Neuronal stem cell (in vitro differentiated cells): Measurements from ENCODE around the gene ROCK2.

Source experiments
- DNase-seq: peaks from one replicate; pipeline ENCODE4 v3.0.0-alpha.2; 2013; ENCODE audit warnings: low spot score
- H2AFZ ChIP-seq: one replicate; pipeline ENCODE4 v1.6.1; 2013; ENCODE audit warnings: mild to moderate bottlenecking, low read length, inconsistent platforms
- H2AK5ac ChIP-seq: 2 replicates; pipeline ENCODE4 v1.6.1; 2013; ENCODE audit warnings: low read depth, mild to moderate bottlenecking, inconsistent platforms, low read length, moderate library complexity, mixed read lengths
- H2BK120ac ChIP-seq: 2 replicates; pipeline ENCODE4 v1.6.1; 2013; ENCODE audit warnings: low read depth, mild to moderate bottlenecking, inconsistent platforms, low read length, moderate library complexity, mixed read lengths
- H2BK12ac ChIP-seq: one replicate; pipeline ENCODE4 v1.6.1; 2013; ENCODE audit warnings: low read length, inconsistent platforms
- H2BK15ac ChIP-seq: 2 replicates; pipeline ENCODE4 v1.6.1; 2013; ENCODE audit warnings: mild to moderate bottlenecking, low read length, inconsistent platforms, mixed read lengths
- H2BK5ac ChIP-seq: one replicate; pipeline ENCODE4 v1.6.1; 2013; ENCODE audit warnings: inconsistent platforms, mild to moderate bottlenecking, low read length, moderate library complexity
- H3K14ac ChIP-seq: one replicate; pipeline ENCODE4 v1.6.1; 2013; ENCODE audit warnings: low read length, inconsistent platforms
- H3K18ac ChIP-seq: 2 replicates; pipeline ENCODE4 v1.6.1; 2013; ENCODE audit warnings: low read length, inconsistent platforms
- H3K23ac ChIP-seq: 2 replicates; pipeline ENCODE4 v1.6.1; 2013; ENCODE audit warnings: low read depth, mild to moderate bottlenecking, mixed read lengths, low read length, inconsistent platforms; ENCODE audit not compliant: poor library complexity
- H3K27ac ChIP-seq: replicated peaks from 3 replicates; pipeline ENCODE4 v1.5.1; 2013; ENCODE audit warnings: low read length, inconsistent platforms
- H3K27me3 ChIP-seq, 3 experiments: 2 replicates each; pipeline ENCODE4 v1.6.1; 2013; ENCODE audit warnings: low read length in 3 of 3, mild to moderate bottlenecking in 2 of 3, inconsistent platforms in 1 of 3, low read depth in 1 of 3, mixed read lengths in 1 of 3, moderate library complexity in 1 of 3; ENCODE audit not compliant: control insufficient read depth in 3 of 3, insufficient read depth in 3 of 3
- H3K36me3 ChIP-seq, 2 donors: replicated peaks in 1 of 2; 2 replicates each; pipeline ENCODE4 v1.6.1; 2013; ENCODE audit warnings: low read length in 2 of 2; ENCODE audit not compliant: control insufficient read depth in 2 of 2, insufficient read depth in 2 of 2
- H3K4ac ChIP-seq: 2 replicates; pipeline ENCODE4 v1.6.1; 2013; ENCODE audit warnings: inconsistent platforms, mild to moderate bottlenecking, low read length, moderate library complexity
- H3K4me1 ChIP-seq, 2 donors: 1 replicate in 1 of 2; 2 replicates in 1 of 2; pipeline ENCODE4 v1.6.1; 2013; ENCODE audit warnings: low read length in 2 of 2, low read depth in 1 of 2; ENCODE audit not compliant: control insufficient read depth in 2 of 2, insufficient read depth in 1 of 2
- H3K4me2 ChIP-seq: one replicate; pipeline ENCODE4 v1.6.1; 2013; ENCODE audit warnings: mild to moderate bottlenecking, low read length, inconsistent platforms; ENCODE audit not compliant: insufficient read depth, poor library complexity, severe bottlenecking
- H3K4me3 ChIP-seq, 2 donors: 2 replicates each; pipeline ENCODE4 v1.5.1; 2013; ENCODE audit warnings: low read length in 2 of 2, mild to moderate bottlenecking in 2 of 2, inconsistent platforms in 1 of 2, moderate library complexity in 1 of 2
- H3K79me1 ChIP-seq: one replicate; pipeline ENCODE4 v1.6.1; 2013; ENCODE audit warnings: low read depth, mild to moderate bottlenecking, inconsistent platforms, low read length, moderate library complexity
- H3K9ac ChIP-seq: one replicate; pipeline ENCODE4 v1.6.1; 2013; ENCODE audit warnings: mild to moderate bottlenecking, low read depth, low read length, inconsistent platforms; ENCODE audit not compliant: poor library complexity
- H3K9me3 ChIP-seq, 2 donors: replicated peaks in 1 of 2; 2 replicates each; pipeline versions ENCODE3 to v1.6.1; 2013; ENCODE audit warnings: low read length in 2 of 2, mild to moderate bottlenecking in 2 of 2, inconsistent platforms in 1 of 2, low read depth in 1 of 2, mixed read lengths in 1 of 2, moderate library complexity in 1 of 2; ENCODE audit not compliant: control insufficient read depth in 2 of 2, insufficient read depth in 1 of 2
- H4K8ac ChIP-seq: one replicate; pipeline ENCODE4 v1.6.1; 2013; ENCODE audit warnings: low read depth, mild to moderate bottlenecking, inconsistent platforms, low read length, moderate library complexity
- H4K91ac ChIP-seq: one replicate; pipeline ENCODE4 v1.6.1; 2013; ENCODE audit warnings: low read length, low read depth, mild to moderate bottlenecking, inconsistent platforms; ENCODE audit not compliant: poor library complexity
- WGBS, 2 donors: extraction: QIAGEN DNeasy Blood & Tissue Kit; methylation state at CpG; one replicate each; pipeline ENCODE4 v1.1.7; 2013; ENCODE audit warnings: missing lambda C conversion rate in 2 of 2, mixed read lengths in 1 of 2; ENCODE audit not compliant: insufficient read length in 2 of 2, insufficient replicate concordance in 1 of 2; ENCODE audit errors: extremely low coverage in 2 of 2; 5-methylcytosine and 5-hydroxymethylcytosine counted together

Gene ROCK2

GRCh38 chr2:11159574-11160170 is 184.8 kb downstream of the ROCK2 start:
- Histone ChIP-seq H4K91ac (no peak overlapping the region), H3K27ac (no peak overlapping the region), H4K8ac (no peak overlapping the region), H3K4ac (no peak overlapping the region), H3K9me3 (peaks cover 0 to 3% of the 10 kb centered on the region in 2 donors), H3K79me1 (no peaks in the 10 kb centered on the region), H2AFZ (no peak overlapping the region), H3K36me3 (no peaks in the 10 kb centered on the region), H2BK5ac (no peak overlapping the region), H3K4me1 (peaks cover 8 to 9% of the 10 kb centered on the region in 2 donors), H2AK5ac (peak overlapping the region; percentile 47), H2BK120ac (no peak overlapping the region), H3K4me3 (no peak overlapping the region), H3K9ac (no peak overlapping the region), H3K14ac (no peak overlapping the region), H3K23ac (no peak overlapping the region), H2BK15ac (peak overlapping the region; percentile 74), H2BK12ac (no peak overlapping the region), H3K4me2 (no peak overlapping the region), H3K27me3 (peaks cover 0 to 10% (median 8%) of the 10 kb centered on the region in 3 experiments), H3K18ac (peak overlapping the region; percentile 8)
- no CpG with 5 or more reads among the region's 14 CpGs for WGBS, 2 donors
- DNase-seq, result no peak

- H2BK120ac ChIP-seq, result no peak overlapping the region
- H3K14ac ChIP-seq, result peak overlapping the region; percentile 50
- H2BK5ac ChIP-seq, result no peak overlapping the region
- no peak overlapping the region for H4K8ac ChIP-seq
- peaks cover 0 to 15% (median 12%) of the 10 kb centered on the region in 3 experiments for H3K27me3 ChIP-seq
- H3K9me3 ChIP-seq, result peaks cover 0 to 3% of the 10 kb centered on the region in 2 donors
- no peaks in the 10 kb centered on the region for H3K36me3 ChIP-seq
- peak overlapping the region; percentile 38 for H3K18ac ChIP-seq
- H4K91ac ChIP-seq, result no peak overlapping the region
- H3K79me1 ChIP-seq, result no peaks in the 10 kb centered on the region
- H2BK12ac ChIP-seq, result no peak overlapping the region
- DNase-seq, result no peak
- H3K4me1 ChIP-seq, result peaks cover 12 to 13% of the 10 kb centered on the region in 2 donors
- WGBS, 2 donors, result no CpG with 5 or more reads among the region's 14 CpGs
- no peak overlapping the region for H3K27ac ChIP-seq
- H2AK5ac ChIP-seq, result peak overlapping the region; percentile 47
- peak overlapping the region; percentile 10 for H3K4ac ChIP-seq
- H3K9ac ChIP-seq, result peak overlapping the region; percentile 9
- peak overlapping the region; percentile 38 for H2AFZ ChIP-seq
- H3K4me2 ChIP-seq, result no peak overlapping the region
- H2BK15ac ChIP-seq, result peak overlapping the region; percentile 74
- no peak overlapping the region for H3K4me3 ChIP-seq
- H3K23ac ChIP-seq, result peak overlapping the region; percentile 43
Measured at GRCh38 chr2:11158916-11159573, 185.4 kb downstream of the ROCK2 start.

DNA sequence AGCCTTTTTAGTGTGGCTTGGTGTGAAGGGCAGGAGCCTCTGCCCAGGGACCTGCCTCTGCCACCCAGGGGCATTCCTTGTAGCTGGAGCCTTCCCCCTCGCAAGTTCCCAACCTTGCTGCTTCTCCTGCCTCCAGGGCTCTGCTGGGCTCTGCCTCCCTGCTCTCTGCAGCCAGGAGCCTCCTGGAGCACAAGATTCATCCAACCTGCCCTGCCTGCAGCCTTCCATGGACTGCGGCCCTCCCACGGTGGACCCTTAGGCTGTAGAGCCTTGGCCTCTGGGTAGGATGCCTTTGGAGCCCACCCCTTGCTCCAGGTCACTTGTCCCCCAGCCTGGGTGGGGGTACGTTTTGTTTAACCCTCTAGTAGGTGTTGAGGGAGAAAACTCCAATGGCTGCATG is 186.7 kb downstream of the ROCK2 start:
- Histone ChIP-seq H4K91ac (no peak overlapping the region), H3K9me3 (peaks cover 0 to 3% of the 10 kb centered on the region in 2 donors), H3K4me2 (no peak overlapping the region), H3K9ac (no peak overlapping the region), H3K4me1 (peaks cover 11 to 12% of the 10 kb centered on the region in 2 donors), H3K4me3 (no peak overlapping the region), H2BK120ac (no peak overlapping the region), H2BK5ac (no peak overlapping the region), H3K79me1 (no peaks in the 10 kb centered on the region), H2AFZ (no peak overlapping the region), H2BK15ac (no peak overlapping the region), H3K18ac (no peak overlapping the region), H3K14ac (no peak overlapping the region), H3K23ac (no peak overlapping the region), H3K27me3 (peaks cover 0 to 23% (median 20%) of the 10 kb centered on the region in 3 experiments), H3K27ac (no peak overlapping the region), H4K8ac (no peak overlapping the region), H2AK5ac (peak overlapping the region; percentile 30), H3K4ac (no peak overlapping the region), H3K36me3 (no peaks in the 10 kb centered on the region), H2BK12ac (no peak overlapping the region)
- no CpG with 5 or more reads among the region's 4 CpGs for WGBS, 2 donors
- no peak for DNase-seq

- Histone ChIP-seq H2BK120ac (no peak overlapping the region), H3K23ac (no peak overlapping the region), H3K9ac (no peak overlapping the region), H3K36me3 (no peaks in the 10 kb centered on the region), H3K4me1 (peaks cover 11 to 12% of the 10 kb centered on the region in 2 donors), H3K79me1 (no peaks in the 10 kb centered on the region), H3K4me3 (no peak overlapping the region), H3K9me3 (peaks cover 0 to 3% of the 10 kb centered on the region in 2 donors), H4K8ac (no peak overlapping the region), H3K18ac (no peak overlapping the region), H2BK5ac (no peak overlapping the region), H2BK12ac (no peak overlapping the region), H2AFZ (no peak overlapping the region), H3K27ac (no peak overlapping the region), H3K4ac (no peak overlapping the region), H3K27me3 (peaks cover 0 to 27% (median 25%) of the 10 kb centered on the region in 3 experiments), H4K91ac (no peak overlapping the region), H2BK15ac (no peak overlapping the region), H3K4me2 (no peak overlapping the region), H2AK5ac (no peak overlapping the region), H3K14ac (no peak overlapping the region)
- WGBS, 2 donors, result no CpG with 5 or more reads among the region's 6 CpGs
- DNase-seq, result no peak
Measured at GRCh38 chr2:11157296-11157695, 187.1 kb downstream of the ROCK2 start.
